SK-N-MC (cell line): ENCODE measurements around the gene OGFR.

Source experiments
- DNase-seq: peaks from one replicate; pipeline ENCODE4 v3.0.0-alpha.2; 2011; ENCODE audit warnings: low read depth, low spot score
- H3K27ac ChIP-seq: fragments of 200-600 bp; sonication (generic); 2 replicates; pipeline ENCODE4 v1.5.1; 2016; ENCODE audit warnings: mixed run types
- H3K36me3 ChIP-seq: fragments of 200-600 bp; sonication (generic); 2 replicates; pipeline ENCODE4 v1.6.1; 2017; ENCODE audit warnings: antibody characterized with exemption, low read length, mixed read lengths; ENCODE audit not compliant: insufficient read depth
- H3K4me3 ChIP-seq: fragments of 200-600 bp; sonication (generic); 2 replicates; pipeline ENCODE4 v1.5.1; 2016
- H3K9ac ChIP-seq: fragments of 200-600 bp; sonication (generic); 2 replicates; pipeline ENCODE4 v1.8.0; 2017; ENCODE audit warnings: mixed run types, mixed read lengths; ENCODE audit not compliant: insufficient read length
- H3K9me3 ChIP-seq: fragments of 200-600 bp; sonication (generic); 2 replicates; pipeline ENCODE4 v1.6.1; 2017; ENCODE audit warnings: low read depth, mild to moderate bottlenecking, antibody characterized with exemption, low read length, moderate library complexity, mixed read lengths
- EZH2 ChIP-seq: fragments of 200-600 bp; sonication (generic); IDR thresholded peaks from one replicate; pipeline ENCODE4 v1.6.1; 2017; ENCODE audit warnings: antibody characterized with exemption
- FOXP2 ChIP-seq: optimal IDR thresholded peaks from 2 replicates; pipeline ENCODE3; 2011; ENCODE audit warnings: mild to moderate bottlenecking, moderate library complexity; ENCODE audit not compliant: insufficient read depth; ENCODE audit errors: extremely low read length, control extremely low read depth
- POLR2AphosphoS5 ChIP-seq: IDR thresholded peaks from 2 replicates; pipeline ENCODE4 v1.6.1; 2012; ENCODE audit warnings: mild to moderate bottlenecking, low read depth, low read length, borderline replicate concordance

OGFR gene

GRCh38 chr20:62762376-62762775 lies 42.3 kb upstream of the OGFR start:
- DNase-seq, result no peak

GRCh38 chr20:62762801-62763368 lies 41.8 kb upstream of the OGFR start:
- Histone ChIP-seq H3K36me3 (no peaks in the 10 kb centered on the region), H3K4me3 (no peak overlapping the region), H3K9me3 (no peaks in the 10 kb centered on the region), H3K27ac (no peak overlapping the region), H3K9ac (no peak overlapping the region)
- TF ChIP-seq POLR2AphosphoS5 (no peak), FOXP2 (no peak), EZH2 (no peak)
- DNase-seq, result no peak

More at GRCh38 chr20:62762376-62762775, 42.3 kb upstream of the OGFR start:
- H3K9ac ChIP-seq, result no peak overlapping the region
- H3K27ac ChIP-seq, result no peak overlapping the region
- H3K4me3 ChIP-seq, result no peak overlapping the region
- no peaks in the 10 kb centered on the region for H3K9me3 ChIP-seq
- no peak for TF ChIP-seq EZH2
- no peak for TF ChIP-seq POLR2AphosphoS5
- no peak for TF ChIP-seq FOXP2
- no peaks in the 10 kb centered on the region for H3K36me3 ChIP-seq

GRCh38 chr20:62763404-62763803 lies 41.2 kb upstream of the OGFR start:
- H3K9ac ChIP-seq, result no peak overlapping the region
- no peak overlapping the region for H3K27ac ChIP-seq
- no peak for DNase-seq
- no peaks in the 10 kb centered on the region for H3K36me3 ChIP-seq
- no peak overlapping the region for H3K4me3 ChIP-seq
- TF ChIP-seq FOXP2, result no peak
- H3K9me3 ChIP-seq, result no peaks in the 10 kb centered on the region

GRCh38 chr20:62764156-62764935 lies 40.3 kb upstream of the OGFR start:
- DNase-seq, result no peak

GRCh38 chr20:62765021-62765420 lies 39.6 kb upstream of the OGFR start:
- no peaks in the 10 kb centered on the region for H3K9me3 ChIP-seq
- no peak overlapping the region for H3K9ac ChIP-seq

More at GRCh38 chr20:62764156-62764935, 40.3 kb upstream of the OGFR start:
- Histone ChIP-seq H3K9ac (no peak overlapping the region), H3K4me3 (no peak overlapping the region), H3K36me3 (no peaks in the 10 kb centered on the region), H3K27ac (no peak overlapping the region), H3K9me3 (no peaks in the 10 kb centered on the region)
- TF ChIP-seq FOXP2 (no peak), POLR2AphosphoS5 (no peak), EZH2 (no peak)

GRCh38 chr20:62765432-62766070 lies 39.1 kb upstream of the OGFR start:
- DNase-seq, result no peak

More at GRCh38 chr20:62765021-62765420, 39.6 kb upstream of the OGFR start:
- DNase-seq, result no peak
- no peaks in the 10 kb centered on the region for H3K36me3 ChIP-seq
- H3K4me3 ChIP-seq, result no peak overlapping the region
- no peak overlapping the region for H3K27ac ChIP-seq
- TF ChIP-seq POLR2AphosphoS5 (no peak), FOXP2 (no peak), EZH2 (no peak)

GRCh38 chr20:62766071-62766450 lies 38.6 kb upstream of the OGFR start:
- TF ChIP-seq FOXP2, result no peak
- no peak for TF ChIP-seq EZH2
- TF ChIP-seq POLR2AphosphoS5, result no peak
- H3K9me3 ChIP-seq, result no peaks in the 10 kb centered on the region

More at GRCh38 chr20:62765432-62766070, 39.1 kb upstream of the OGFR start:
- Histone ChIP-seq H3K9me3 (no peaks in the 10 kb centered on the region), H3K36me3 (no peaks in the 10 kb centered on the region), H3K27ac (no peak overlapping the region), H3K4me3 (no peak overlapping the region), H3K9ac (no peak overlapping the region)
- TF ChIP-seq FOXP2 (no peak), EZH2 (no peak), POLR2AphosphoS5 (no peak)

GRCh38 chr20:62766716-62767115 lies 37.9 kb upstream of the OGFR start:
- Histone ChIP-seq H3K4me3 (no peak overlapping the region), H3K9me3 (no peaks in the 10 kb centered on the region), H3K27ac (no peak overlapping the region), H3K9ac (no peak overlapping the region), H3K36me3 (no peaks in the 10 kb centered on the region)
- TF ChIP-seq POLR2AphosphoS5, result no peak
- TF ChIP-seq EZH2, result no peak
- no peak for TF ChIP-seq FOXP2
- DNase-seq, result no peak

More at GRCh38 chr20:62766071-62766450, 38.6 kb upstream of the OGFR start:
- Histone ChIP-seq H3K4me3 (no peak overlapping the region), H3K9ac (no peak overlapping the region), H3K36me3 (no peaks in the 10 kb centered on the region), H3K27ac (no peak overlapping the region)
- DNase-seq, result no peak
